ENCODE data around the gene SYPL1. TPM values are rescaled to one million over a fixed set of nuclear protein-coding genes. Genes with fewer than 3 reads are reported as not detected.

The SYPL1 gene
- total RNA-seq, 3 donors from 2014 or later, result 96.2 to 116 (median 98.3) TPM

DNA sequence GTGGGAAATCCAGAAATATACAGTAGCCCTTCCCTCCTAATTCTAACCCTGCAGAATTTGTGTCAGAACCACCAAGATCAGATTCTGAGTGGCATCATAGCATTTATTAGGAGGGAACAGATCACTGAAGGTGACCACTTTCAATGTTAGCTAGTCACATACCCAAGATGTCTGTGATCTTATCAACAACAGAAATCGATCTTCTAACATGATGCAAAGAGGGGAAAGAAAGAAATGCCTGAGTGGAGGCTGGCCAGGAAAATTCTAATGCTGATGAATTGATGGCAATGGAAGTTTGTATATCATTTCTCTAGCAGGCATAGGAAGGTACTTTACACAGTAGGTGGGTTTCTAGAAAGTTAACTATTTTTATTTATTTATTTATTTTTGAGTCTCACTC, 10.6 kb upstream of the SYPL1 start:
- Histone ChIP-seq H3K27ac (no peak overlapping the region), H3K9me3 (no peaks in the 10 kb centered on the region)
- DNase-seq (ENCODE audit: low spot score in 2 of 2), result no peak

DNA sequence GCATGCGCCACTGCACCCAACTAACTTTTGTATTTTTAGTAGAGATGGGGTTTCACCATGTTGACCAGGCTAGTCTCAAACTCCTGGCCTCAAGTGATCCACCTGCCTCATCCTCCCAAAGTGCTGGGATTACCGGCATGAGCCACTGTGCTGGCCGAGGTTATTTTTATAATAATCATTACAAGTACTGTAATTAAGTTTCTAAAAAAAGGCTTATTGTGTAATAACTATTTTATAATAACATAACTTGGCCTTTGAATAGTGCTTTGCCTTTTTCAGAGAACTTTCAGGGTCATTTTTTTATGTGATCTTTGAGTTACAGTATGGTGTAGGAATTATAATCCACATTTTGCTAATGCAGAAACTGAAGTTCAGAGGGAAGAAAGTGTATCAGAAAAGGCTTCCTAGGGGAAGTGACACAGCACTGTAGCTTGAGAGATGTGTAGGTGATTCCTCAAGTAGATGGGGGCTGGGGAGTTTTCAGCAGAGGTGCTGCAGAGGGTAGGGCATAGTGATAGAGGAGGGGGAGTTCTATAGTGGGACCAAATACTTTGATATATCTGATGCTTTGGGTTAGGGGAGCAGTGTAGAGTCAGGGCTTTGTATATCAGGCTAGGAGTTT, 9.2 kb upstream of the SYPL1 start:
- no peak overlapping the region for H3K27ac ChIP-seq
- TF ChIP-seq POLR2A (IDR thresholded peaks at IDR 0.05) (no peak), CTCF (IDR thresholded peaks at IDR 0.05) (no peak), POLR2AphosphoS5 (IDR thresholded peaks at IDR 0.05) (no peak)

More for the DNA sequence above, 10.6 kb upstream of the SYPL1 start:
- intact Hi-C loops (cut with DNase I; ENCODE audit: low total_unique reads), result no loop called here
- no peaks in the 10 kb centered on the region for H3K36me3 ChIP-seq
- no peaks in the 10 kb centered on the region for H3K27me3 ChIP-seq
- no peaks in the 10 kb centered on the region for H3K4me1 ChIP-seq
- TF ChIP-seq POLR2AphosphoS5 (IDR thresholded peaks at IDR 0.05) (no peak), POLR2A (IDR thresholded peaks at IDR 0.05) (no peak), CTCF (IDR thresholded peaks at IDR 0.05) (no peak)
- no peak overlapping the region for H3K4me3 ChIP-seq

GRCh38 chr7:106120500-106120899, 8.4 kb upstream of the SYPL1 start:
- no peaks in the 10 kb centered on the region for H3K4me1 ChIP-seq
- no peaks in the 10 kb centered on the region for H3K36me3 ChIP-seq
- intact Hi-C loops (cut with DNase I; ENCODE audit: low total_unique reads), result no loop called here
- no peak for TF ChIP-seq CTCF (IDR thresholded peaks at IDR 0.05)
- no peak for TF ChIP-seq POLR2AphosphoS5 (IDR thresholded peaks at IDR 0.05)
- no peak for TF ChIP-seq POLR2A (IDR thresholded peaks at IDR 0.05)
- no peak overlapping the region for H3K4me3 ChIP-seq
- H3K27me3 ChIP-seq, result no peaks in the 10 kb centered on the region
- H3K27ac ChIP-seq, result no peak overlapping the region
- DNase-seq (ENCODE audit: low spot score in 2 of 2), result no peak
- no peaks in the 10 kb centered on the region for H3K9me3 ChIP-seq

More for the DNA sequence above, 9.2 kb upstream of the SYPL1 start:
- no peaks in the 10 kb centered on the region for H3K27me3 ChIP-seq
- H3K4me1 ChIP-seq, result no peaks in the 10 kb centered on the region
- H3K36me3 ChIP-seq, result no peaks in the 10 kb centered on the region
- intact Hi-C loops (cut with DNase I; ENCODE audit: low total_unique reads), result no loop called here
- no peak for DNase-seq (ENCODE audit: low spot score in 2 of 2)
- H3K9me3 ChIP-seq, result no peaks in the 10 kb centered on the region
- no peak overlapping the region for H3K4me3 ChIP-seq

DNA sequence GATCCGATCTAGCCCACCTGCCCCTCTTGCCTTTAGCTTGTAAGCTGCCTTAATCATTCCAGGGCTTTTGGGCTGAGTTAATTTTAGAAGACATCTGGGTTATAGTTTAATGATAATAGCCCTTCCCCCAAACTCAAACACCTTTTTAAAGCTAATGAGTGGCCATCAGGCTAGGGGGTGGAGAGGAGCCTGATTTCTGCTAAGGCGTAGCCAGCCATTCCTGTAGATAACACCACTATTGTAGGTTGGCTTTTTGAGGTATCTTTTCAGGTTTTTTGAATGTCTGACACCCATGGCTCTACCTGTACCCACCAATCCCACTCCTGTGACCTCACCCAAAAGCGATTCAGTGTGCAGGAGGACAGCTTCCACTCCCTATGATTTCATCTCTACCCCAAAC, 7.6 kb upstream of the SYPL1 start:
- intact Hi-C loops (cut with DNase I; ENCODE audit: low total_unique reads), result no loop called here
- no peaks in the 10 kb centered on the region for H3K4me1 ChIP-seq

More for the DNA sequence above, 7.6 kb upstream of the SYPL1 start:
- Histone ChIP-seq H3K36me3 (no peaks in the 10 kb centered on the region), H3K27me3 (no peaks in the 10 kb centered on the region), H3K4me3 (no peak overlapping the region), H3K27ac (no peak overlapping the region), H3K9me3 (no peaks in the 10 kb centered on the region)
- TF ChIP-seq POLR2AphosphoS5 (IDR thresholded peaks at IDR 0.05) (no peak), POLR2A (IDR thresholded peaks at IDR 0.05) (no peak), CTCF (IDR thresholded peaks at IDR 0.05) (no peak)
- no peak for DNase-seq (ENCODE audit: low spot score in 2 of 2)
